Measurements from ENCODE around the gene RASGRF2. TPM values are rescaled to one million over a fixed set of nuclear protein-coding genes. Genes with fewer than 3 reads are reported as not detected.

Gene RASGRF2
- total RNA-seq, 2 experiments from 2014 or later = 9.2 to 10.8 TPM

DNA sequence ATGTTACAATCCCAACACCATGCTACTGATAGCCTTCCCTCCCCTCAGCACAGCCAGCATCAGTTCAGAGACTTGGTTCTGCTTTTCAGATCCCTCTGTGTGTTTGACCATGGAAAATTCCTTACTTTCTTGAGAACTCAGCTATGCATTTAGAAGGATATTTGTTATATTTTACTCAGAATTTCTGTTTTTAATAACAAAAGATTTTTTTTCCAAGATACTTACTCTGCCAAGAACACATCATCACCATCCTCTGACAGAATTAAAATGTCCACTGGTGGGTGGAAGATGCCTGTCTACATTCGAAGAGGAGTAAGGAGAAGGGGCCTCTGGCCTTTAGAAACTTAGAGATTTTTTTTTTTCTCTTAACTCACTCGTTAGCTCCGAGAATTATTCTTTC, 216.9 kb downstream of the RASGRF2 start:
- no peak overlapping the region for H3K4me3 Mint-ChIP-seq
- H3K4me1 Mint-ChIP-seq (ENCODE audit: low read depth) = no peaks in the 10 kb centered on the region
- H3K27ac Mint-ChIP-seq = no peak overlapping the region
- H3K27me3 Mint-ChIP-seq (ENCODE audit: low read depth) = no peaks in the 10 kb centered on the region
- H3K36me3 Mint-ChIP-seq (ENCODE audit: low read depth) = peaks cover 3% of the 10 kb centered on the region
- CTCF ChIA-PET = no interaction called here
- H3K9me3 Mint-ChIP-seq = no peaks in the 10 kb centered on the region
- intact Hi-C loops (cut with micrococcal nuclease) = no loop called here
- no peak for DNase-seq

GRCh38 chr5:81179959-81180358, 219.8 kb downstream of the RASGRF2 start:
- CTCF ChIA-PET = no interaction called here
- Mint-ChIP-seq H3K27ac (no peak overlapping the region), H3K4me3 (no peak overlapping the region), H3K36me3 (ENCODE audit: low read depth) (no peaks in the 10 kb centered on the region), H3K9me3 (no peaks in the 10 kb centered on the region), H3K27me3 (ENCODE audit: low read depth) (no peaks in the 10 kb centered on the region), H3K4me1 (ENCODE audit: low read depth) (peaks cover 2% of the 10 kb centered on the region)
- intact Hi-C loops (cut with micrococcal nuclease) = no loop called here
- no peak for DNase-seq

DNA sequence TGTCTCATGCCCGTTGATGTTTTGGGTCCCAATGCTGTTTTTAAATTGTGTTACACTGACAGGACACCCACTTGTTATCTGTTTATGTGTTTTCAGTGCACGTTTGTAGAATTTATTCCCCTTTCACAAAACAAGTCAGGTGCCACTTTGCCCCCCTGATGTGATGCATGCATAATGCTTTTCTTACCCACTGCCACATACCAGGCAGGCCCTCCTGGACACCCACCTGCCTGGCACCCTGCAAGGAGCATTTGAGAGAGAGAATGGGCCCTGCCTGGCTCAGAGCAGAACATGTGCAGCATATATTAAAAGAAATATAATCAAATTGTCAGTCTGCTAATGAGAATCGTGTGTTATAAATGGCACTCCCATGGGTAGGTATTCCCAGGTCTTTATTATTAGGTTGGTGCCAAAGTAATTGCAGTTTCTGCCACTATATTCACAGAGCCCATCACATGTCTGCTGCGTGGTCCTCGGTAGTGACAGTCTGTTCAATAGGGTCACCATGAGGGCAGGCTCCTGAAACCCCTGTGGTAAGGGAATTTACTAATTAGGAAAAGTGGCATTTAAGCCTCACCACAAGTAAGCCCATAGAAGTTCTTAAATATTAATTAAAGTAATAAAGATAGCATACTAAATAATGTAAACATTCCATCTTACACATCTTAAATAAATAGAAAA, 220.8 kb downstream of the RASGRF2 start:
- Mint-ChIP-seq H3K36me3 (ENCODE audit: low read depth) (no peaks in the 10 kb centered on the region), H3K4me3 (no peak overlapping the region), H3K9me3 (no peaks in the 10 kb centered on the region), H3K4me1 (ENCODE audit: low read depth) (peaks cover 2% of the 10 kb centered on the region), H3K27ac (no peak overlapping the region), H3K27me3 (ENCODE audit: low read depth) (no peaks in the 10 kb centered on the region)
- no peak for DNase-seq
- intact Hi-C loops (cut with micrococcal nuclease) = no loop called here
- CTCF ChIA-PET = no interaction called here

DNA sequence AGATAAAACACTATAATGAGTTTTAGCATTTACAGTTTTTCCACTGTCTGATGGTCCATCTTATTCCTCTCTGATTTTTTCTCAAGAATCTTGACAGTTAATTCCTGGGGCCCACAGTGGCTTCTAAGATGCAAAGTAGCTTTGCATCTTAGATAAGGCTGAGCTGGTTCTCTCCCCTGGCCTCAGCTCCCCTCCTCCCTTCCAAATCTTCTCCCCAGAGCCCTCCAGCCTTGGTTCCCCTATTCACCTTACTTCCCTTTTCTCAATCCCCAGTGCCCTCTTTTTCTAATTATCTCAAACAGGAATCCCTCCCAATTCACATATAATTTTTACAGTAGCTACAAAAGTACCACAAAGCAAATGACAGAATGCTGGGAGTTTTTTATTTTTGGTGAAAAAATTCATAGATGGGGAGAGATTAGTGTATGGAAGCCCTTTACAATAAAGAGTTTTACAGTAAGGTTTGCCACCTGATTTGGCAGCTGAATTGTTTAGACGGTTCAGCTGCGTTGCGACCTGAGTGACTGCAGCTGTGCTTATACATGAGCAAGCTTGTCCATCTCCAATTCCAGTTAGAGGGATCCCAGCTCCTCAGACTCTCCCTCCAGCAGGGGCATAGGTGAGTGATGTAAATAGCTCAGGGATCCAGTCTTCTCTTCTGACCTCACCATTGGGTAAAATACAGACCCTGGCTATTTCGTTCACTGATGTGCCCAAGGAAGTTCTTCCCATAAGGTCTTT, 221.6 kb downstream of the RASGRF2 start:
- Mint-ChIP-seq H3K36me3 (ENCODE audit: low read depth) (no peaks in the 10 kb centered on the region), H3K4me1 (ENCODE audit: low read depth) (peaks cover 2% of the 10 kb centered on the region), H3K27me3 (ENCODE audit: low read depth) (no peaks in the 10 kb centered on the region), H3K4me3 (no peak overlapping the region), H3K27ac (no peak overlapping the region), H3K9me3 (no peaks in the 10 kb centered on the region)
- DNase-seq = no peak
- CTCF ChIA-PET = interaction anchor here (0.6 kb wide), 1 partner anchor 15 kb away, joined by 4 read pairs; no protein-coding TSS in a partner anchor
- intact Hi-C loops (cut with micrococcal nuclease) = no loop called here

DNA sequence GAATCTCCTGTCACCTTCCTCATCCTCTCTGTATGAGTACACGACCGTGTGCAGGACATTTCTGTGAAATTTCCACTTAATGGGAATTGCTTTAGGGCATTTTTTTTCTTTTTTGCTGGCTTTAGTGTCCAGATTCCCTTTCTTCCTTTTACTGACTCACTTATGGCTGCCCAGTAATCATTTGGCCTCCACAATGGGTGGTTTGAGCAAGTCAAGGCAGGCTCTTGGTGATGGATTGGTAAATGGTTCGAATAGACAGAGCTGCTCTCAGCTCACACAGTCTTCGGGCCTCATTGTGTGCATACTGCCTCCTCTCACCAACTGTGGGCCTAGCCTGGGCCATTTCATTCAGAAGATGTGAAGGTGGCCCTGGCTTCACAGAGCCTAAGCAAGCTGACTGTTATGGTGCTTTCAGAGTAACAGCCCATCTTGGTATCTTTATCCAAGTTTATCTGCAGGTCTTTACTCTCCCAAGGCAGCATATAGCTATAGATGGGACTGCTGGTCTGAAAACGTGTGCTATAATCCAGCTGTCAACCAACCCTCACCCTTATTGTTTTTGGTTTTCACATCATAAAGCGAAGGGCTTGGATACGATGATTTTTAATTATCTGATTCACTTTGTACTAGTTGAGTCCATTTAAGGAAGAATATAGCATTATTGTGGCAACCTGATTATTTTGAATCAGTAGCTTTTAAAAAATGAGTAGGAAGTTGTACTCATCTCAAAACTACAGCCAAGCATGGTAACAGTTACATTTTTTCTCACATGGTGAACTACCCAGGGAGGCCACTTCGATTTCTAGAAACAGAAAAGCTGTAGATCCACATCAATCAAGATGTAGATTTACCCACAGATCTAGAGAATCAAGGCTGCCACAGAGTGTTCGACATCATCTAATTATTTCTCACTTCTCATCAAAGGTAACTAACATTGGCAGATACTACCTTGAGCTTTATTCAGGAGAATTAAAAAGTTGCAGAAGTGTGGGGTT, 222.5 kb downstream of the RASGRF2 start:
- Mint-ChIP-seq H3K27ac (no peak overlapping the region), H3K27me3 (ENCODE audit: low read depth) (no peaks in the 10 kb centered on the region), H3K4me1 (ENCODE audit: low read depth) (peaks cover 2% of the 10 kb centered on the region), H3K36me3 (ENCODE audit: low read depth) (no peaks in the 10 kb centered on the region), H3K4me3 (no peak overlapping the region), H3K9me3 (no peaks in the 10 kb centered on the region)
- CTCF ChIA-PET = interaction anchor here (0.6 kb wide), 1 partner anchor 16 kb away, joined by 4 read pairs; no protein-coding TSS in a partner anchor
- DNase-seq = no peak
- intact Hi-C loops (cut with micrococcal nuclease) = no loop called here

- Mint-ChIP-seq H3K27me3 (ENCODE audit: low read depth) (no peaks in the 10 kb centered on the region), H3K27ac (no peak overlapping the region), H3K36me3 (ENCODE audit: low read depth) (no peaks in the 10 kb centered on the region), H3K4me3 (no peak overlapping the region), H3K4me1 (ENCODE audit: low read depth) (peaks cover 2% of the 10 kb centered on the region), H3K9me3 (no peaks in the 10 kb centered on the region)
- CTCF ChIA-PET = interaction anchor here (0.6 kb wide), 1 partner anchor 215 kb away, joined by 4 read pairs; no protein-coding TSS in a partner anchor
- intact Hi-C loops (cut with micrococcal nuclease) = no loop called here
- no peak for DNase-seq
Observed at GRCh38 chr5:81183811-81184748, 223.9 kb downstream of the RASGRF2 start.

DNA sequence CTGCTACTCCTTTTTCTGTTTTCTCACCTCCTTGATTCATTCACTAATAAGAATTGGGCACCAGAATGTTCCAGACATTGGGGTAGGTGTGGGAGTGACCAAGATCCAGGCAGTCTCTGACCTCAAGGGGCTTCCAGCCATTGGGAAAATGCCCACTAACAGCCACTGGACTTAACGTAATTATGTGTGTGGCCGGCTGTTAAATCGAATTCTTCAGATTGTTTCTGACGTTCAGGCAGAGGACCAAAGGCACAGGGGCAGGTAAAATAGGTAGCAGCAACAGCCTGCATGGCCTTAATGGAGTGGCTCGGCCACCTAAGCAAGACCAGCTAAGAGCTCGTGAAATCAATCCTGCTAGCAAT, 224.6 kb downstream of the RASGRF2 start:
- peaks cover 2% of the 10 kb centered on the region for H3K4me1 Mint-ChIP-seq (ENCODE audit: low read depth)
- H3K36me3 Mint-ChIP-seq (ENCODE audit: low read depth) = no peaks in the 10 kb centered on the region
- CTCF ChIA-PET = interaction anchor here (0.6 kb wide), 1 partner anchor 216 kb away, joined by 4 read pairs; no protein-coding TSS in a partner anchor
- DNase-seq = no peak
- no peak overlapping the region for H3K4me3 Mint-ChIP-seq
- no peaks in the 10 kb centered on the region for H3K27me3 Mint-ChIP-seq (ENCODE audit: low read depth)
- intact Hi-C loops (cut with micrococcal nuclease) = no loop called here
- H3K9me3 Mint-ChIP-seq = no peaks in the 10 kb centered on the region
- H3K27ac Mint-ChIP-seq = no peak overlapping the region

GRCh38 chr5:81187885-81188284, 227.7 kb downstream of the RASGRF2 start:
- Mint-ChIP-seq H3K27me3 (ENCODE audit: low read depth) (no peaks in the 10 kb centered on the region), H3K9me3 (no peaks in the 10 kb centered on the region), H3K27ac (no peak overlapping the region), H3K36me3 (ENCODE audit: low read depth) (no peaks in the 10 kb centered on the region), H3K4me1 (ENCODE audit: low read depth) (peaks cover 2% of the 10 kb centered on the region), H3K4me3 (no peak overlapping the region)
- intact Hi-C loops (cut with micrococcal nuclease) = no loop called here
- DNase-seq = no peak
- CTCF ChIA-PET = interaction anchor here (0.6 kb wide), 1 partner anchor 1620 kb away, joined by 10 read pairs; no protein-coding TSS in a partner anchor

DNA sequence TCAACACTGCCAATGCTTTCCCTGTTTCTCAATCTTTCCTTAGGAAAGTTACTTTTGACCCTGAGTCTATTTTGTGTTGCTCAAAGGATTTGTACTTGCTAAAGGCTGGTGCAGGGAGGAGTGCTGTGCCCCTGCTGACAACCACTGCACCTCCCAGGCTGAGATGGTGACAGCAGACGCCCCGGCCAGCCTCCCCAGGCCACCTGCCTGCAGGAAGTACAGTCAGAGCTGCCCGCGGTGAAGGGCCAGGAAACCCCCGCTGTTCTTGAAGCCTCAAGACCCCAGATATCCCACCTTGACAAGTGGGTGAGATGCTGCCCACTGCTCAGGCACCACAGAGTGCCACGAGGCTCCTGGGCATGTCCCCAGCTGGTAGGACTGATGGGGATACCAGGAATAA, 228.8 kb downstream of the RASGRF2 start:
- Mint-ChIP-seq H3K36me3 (ENCODE audit: low read depth) (no peaks in the 10 kb centered on the region), H3K9me3 (no peaks in the 10 kb centered on the region), H3K27ac (no peak overlapping the region), H3K27me3 (ENCODE audit: low read depth) (no peaks in the 10 kb centered on the region), H3K4me1 (ENCODE audit: low read depth) (no peaks in the 10 kb centered on the region), H3K4me3 (no peak overlapping the region)
- CTCF ChIA-PET = no interaction called here
- intact Hi-C loops (cut with micrococcal nuclease) = no loop called here
- no peak for DNase-seq

GRCh38 chr5:81189875-81190498, 229.8 kb downstream of the RASGRF2 start:
- Mint-ChIP-seq H3K4me3 (no peak overlapping the region), H3K27me3 (ENCODE audit: low read depth) (no peaks in the 10 kb centered on the region), H3K4me1 (ENCODE audit: low read depth) (peaks cover 6% of the 10 kb centered on the region), H3K27ac (no peak overlapping the region), H3K9me3 (no peaks in the 10 kb centered on the region), H3K36me3 (ENCODE audit: low read depth) (no peaks in the 10 kb centered on the region)
- CTCF ChIA-PET = interaction anchor here (0.6 kb wide), 1 partner anchor 10 kb away, joined by 3 read pairs; no protein-coding TSS in a partner anchor
- intact Hi-C loops (cut with micrococcal nuclease) = loop anchor here (10.0 kb wide), 1 partner anchor 1095 kb away; no protein-coding TSS in a partner anchor
- DNase-seq = no peak

All from activated naive CD4-positive, alpha-beta T cell treated with anti-CD3 and anti-CD28 coated beads for 36 hours (primary cell).